ENCODE measurements around the gene NSRP1. TPM values are rescaled to one million over a fixed set of nuclear protein-coding genes. Genes with fewer than 3 reads are reported as not detected.
"Not testable (repeated sequence)": the region's sequence is repeated elsewhere in the genome, so short reads cannot be mapped to it uniquely, and the experiment has no call there.

NSRP1 gene
- total and polyA plus RNA-seq, 12 donors, result 19.5 to 47.5 (median 26.5) TPM

DNA sequence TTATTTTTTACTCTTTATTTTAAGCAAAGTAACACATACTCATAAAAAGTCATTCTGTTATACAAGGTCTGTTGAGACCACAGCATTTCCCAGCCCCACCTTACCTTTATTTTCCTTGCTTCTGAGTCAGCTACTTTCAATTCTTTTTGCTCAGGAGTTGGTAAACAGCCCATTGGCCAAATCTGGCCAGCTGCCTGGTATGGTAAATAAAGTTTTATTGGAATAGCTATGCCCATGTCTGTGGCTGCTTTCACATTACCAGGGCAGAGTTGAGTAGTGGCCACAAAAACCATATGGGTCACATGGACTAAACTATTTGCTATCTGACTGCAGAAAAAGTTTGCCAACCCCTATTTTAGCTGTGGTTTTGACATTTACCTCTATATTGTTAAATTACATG is 3.4 kb upstream of the NSRP1 start:
- no peak for DNase-seq
- intact Hi-C loops (cut with DNase I), result no loop called here

DNA sequence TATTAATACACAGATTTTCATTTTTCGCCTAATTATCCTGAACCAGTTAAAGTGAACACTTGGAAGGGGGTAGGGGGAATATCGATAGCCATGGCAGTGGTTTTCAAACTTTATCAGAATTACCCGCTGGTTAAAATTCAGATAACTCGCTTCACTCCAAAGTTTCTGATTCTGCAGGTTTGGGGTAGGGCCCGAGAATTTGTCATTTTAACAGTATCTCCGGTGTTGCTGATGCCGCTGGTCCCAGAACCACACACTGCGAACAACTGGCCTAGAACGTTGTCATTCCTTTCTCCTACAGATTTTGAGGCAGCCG is 313 bp upstream of the NSRP1 start:
- H3K27ac ChIP-seq, result peak overlapping the region; percentile 88 to 98 (median 94)
- intact Hi-C loops (cut with DNase I), result loop anchor here in 2 of 10 donors (5.0 kb wide), 2 partner anchors 221 to 226 kb away; no protein-coding TSS in a partner anchor
- H3K9me3 ChIP-seq, result no peaks in the 10 kb centered on the region
- 12% methylated on average over 10 of the region's 10 CpGs for WGBS, 2 donors
- TF ChIP-seq, protein P1, sequence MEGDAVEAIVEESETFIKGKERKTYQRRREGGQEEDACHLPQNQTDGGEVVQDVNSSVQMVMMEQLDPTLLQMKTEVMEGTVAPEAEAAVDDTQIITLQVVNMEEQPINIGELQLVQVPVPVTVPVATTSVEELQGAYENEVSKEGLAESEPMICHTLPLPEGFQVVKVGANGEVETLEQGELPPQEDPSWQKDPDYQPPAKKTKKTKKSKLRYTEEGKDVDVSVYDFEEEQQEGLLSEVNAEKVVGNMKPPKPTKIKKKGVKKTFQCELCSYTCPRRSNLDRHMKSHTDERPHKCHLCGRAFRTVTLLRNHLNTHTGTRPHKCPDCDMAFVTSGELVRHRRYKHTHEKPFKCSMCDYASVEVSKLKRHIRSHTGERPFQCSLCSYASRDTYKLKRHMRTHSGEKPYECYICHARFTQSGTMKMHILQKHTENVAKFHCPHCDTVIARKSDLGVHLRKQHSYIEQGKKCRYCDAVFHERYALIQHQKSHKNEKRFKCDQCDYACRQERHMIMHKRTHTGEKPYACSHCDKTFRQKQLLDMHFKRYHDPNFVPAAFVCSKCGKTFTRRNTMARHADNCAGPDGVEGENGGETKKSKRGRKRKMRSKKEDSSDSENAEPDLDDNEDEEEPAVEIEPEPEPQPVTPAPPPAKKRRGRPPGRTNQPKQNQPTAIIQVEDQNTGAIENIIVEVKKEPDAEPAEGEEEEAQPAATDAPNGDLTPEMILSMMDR (IDR thresholded peaks at IDR 0.05), result no peak
- H3K4me3 ChIP-seq, result peak overlapping the region; percentile 60 to 85 (median 71)
- H3K27me3 ChIP-seq, result no peaks in the 10 kb centered on the region
- peak in 2 of 8 donors; percentile 2 to 5 for ATAC-seq
- peaks cover 0 to 28% (median 0%) of the 10 kb centered on the region in 9 donors for H3K36me3 ChIP-seq
- DNase-seq, result no peak
- peaks cover 3 to 43% (median 29%) of the 10 kb centered on the region in 9 donors for H3K4me1 ChIP-seq

More for the DNA sequence above, 3.4 kb upstream of the NSRP1 start:
- Histone ChIP-seq H3K27me3 (no peaks in the 10 kb centered on the region), H3K36me3 (no peaks in the 10 kb centered on the region), H3K9me3 (no peaks in the 10 kb centered on the region), H3K4me1 (peaks cover 2 to 13% (median 8%) of the 10 kb centered on the region in 9 donors), H3K27ac (no peak overlapping the region), H3K4me3 (no peak overlapping the region)
- no peak for ATAC-seq
- TF ChIP-seq, protein P1 (IDR thresholded peaks at IDR 0.05), result no peak

DNA sequence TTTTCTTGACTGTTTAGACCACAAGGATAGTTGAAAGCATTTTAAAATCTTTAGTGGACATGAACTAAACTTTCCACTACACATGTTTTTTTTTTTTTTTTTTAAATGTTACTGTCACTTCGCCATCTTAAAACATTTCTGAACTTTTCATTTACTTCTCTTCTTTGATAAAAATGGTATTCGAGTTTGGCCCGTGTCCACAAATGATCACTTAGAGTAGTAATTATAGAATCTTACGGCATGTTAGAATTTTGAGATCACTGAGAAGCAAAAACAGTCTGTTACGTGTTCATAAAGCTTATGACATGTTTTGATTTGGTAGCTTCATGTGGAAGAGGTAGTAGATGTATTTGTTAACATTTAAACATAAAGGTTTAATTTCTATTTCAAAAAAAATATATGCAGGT is 1.1 kb downstream of the NSRP1 start:
- 12 to 21% methylated on average over 5 of the region's 5 CpGs for WGBS, 2 donors
- no peaks in the 10 kb centered on the region for H3K27me3 ChIP-seq
- H3K36me3 ChIP-seq, result peaks cover 0 to 41% (median 0%) of the 10 kb centered on the region in 9 donors
- no peaks in the 10 kb centered on the region for H3K9me3 ChIP-seq
- H3K4me1 ChIP-seq, result peaks cover 3 to 50% (median 29%) of the 10 kb centered on the region in 9 donors
- no peak for DNase-seq
- H3K27ac ChIP-seq, result peak overlapping the region in 9 of 10 donors; percentile 88 to 98 (median 95)
- intact Hi-C loops (cut with DNase I), result loop anchor here in 2 of 10 donors (5.0 kb wide), 2 partner anchors 220 to 225 kb away; no protein-coding TSS in a partner anchor
- peak overlapping the region in 9 of 10 donors; percentile 60 to 85 (median 69) for H3K4me3 ChIP-seq
- TF ChIP-seq, protein P1 (IDR thresholded peaks at IDR 0.05), result no peak
- ATAC-seq, result no peak

DNA sequence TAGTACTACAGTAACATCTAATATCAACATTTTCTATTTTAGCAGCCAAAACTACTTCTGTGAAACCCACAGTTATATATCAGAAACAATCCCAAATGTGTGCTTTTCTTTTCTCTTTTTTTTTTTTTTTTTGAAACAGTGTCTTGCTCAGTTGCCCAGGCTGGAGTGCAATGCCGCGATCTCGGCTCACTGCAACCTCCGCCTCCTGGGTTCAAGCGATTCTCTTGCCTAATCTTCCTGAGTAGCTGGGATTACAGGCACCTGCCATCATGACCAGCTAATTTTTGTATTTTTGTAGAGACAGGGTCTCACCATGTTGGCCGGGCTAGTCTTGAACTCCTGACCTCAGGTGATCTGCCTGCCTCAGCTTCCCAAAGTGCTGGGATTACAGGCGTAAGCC is 2.0 kb downstream of the NSRP1 start:
- peak overlapping the region in 1 of 10 donors; percentile 69 for H3K4me3 ChIP-seq
- not testable (repeated sequence) for H3K9me3 ChIP-seq, ATAC-seq, H3K27ac ChIP-seq, DNase-seq, H3K27me3 ChIP-seq
- peaks cover 0 to 50% (median 0%) of the 10 kb centered on the region in 9 donors for H3K36me3 ChIP-seq
- intact Hi-C loops (cut with DNase I), result loop anchor here in 2 of 10 donors (5.0 kb wide), 2 partner anchors 219 to 224 kb away; no protein-coding TSS in a partner anchor
- H3K4me1 ChIP-seq, result peaks cover 3 to 50% (median 29%) of the 10 kb centered on the region in 9 donors
- 93 to 94% methylated on average over 7 of the region's 7 CpGs for WGBS, 2 donors

DNA sequence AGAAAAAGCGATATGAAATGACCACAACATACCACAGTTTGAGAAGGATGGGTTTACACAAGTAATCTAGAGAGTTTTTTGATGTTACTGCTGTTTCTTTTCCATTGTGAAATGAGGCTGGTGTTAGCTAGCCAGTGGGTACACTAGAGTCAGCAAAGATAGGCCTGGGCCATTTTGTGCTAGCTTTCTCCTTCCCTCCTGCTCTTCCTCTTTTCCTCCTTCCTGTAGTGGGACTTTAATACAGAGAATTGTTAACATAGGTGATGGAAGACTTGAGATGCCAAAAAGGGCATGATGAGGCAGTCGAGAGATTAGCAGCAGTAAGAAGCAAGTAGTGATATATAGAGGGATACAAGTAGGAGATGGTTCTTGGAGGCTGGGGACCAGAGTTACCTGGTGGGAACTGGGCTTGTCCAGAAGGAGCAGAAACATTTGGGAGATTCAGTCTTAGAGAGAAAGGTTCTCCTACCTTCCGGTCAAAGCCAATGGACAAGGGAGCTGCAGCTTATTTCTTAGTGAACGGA is 7.7 kb downstream of the NSRP1 start:
- no peak overlapping the region for H3K4me3 ChIP-seq
- intact Hi-C loops (cut with DNase I), result loop anchor here in 4 of 10 donors (5.0 to 10.0 kb wide), 3 partner anchors 150 to 210 kb away; partner anchors contain the start of gene TMIGD1 (in 1 of the 4)
- no peak for DNase-seq
- no peaks in the 10 kb centered on the region for H3K27me3 ChIP-seq
- H3K27ac ChIP-seq, result no peak overlapping the region
- no peak for ATAC-seq
- TF ChIP-seq, protein P1 (IDR thresholded peaks at IDR 0.05), result no peak
- peaks cover 0 to 45% (median 17%) of the 10 kb centered on the region in 9 donors for H3K4me1 ChIP-seq
- H3K9me3 ChIP-seq, result no peaks in the 10 kb centered on the region
- H3K36me3 ChIP-seq, result peaks cover 0 to 92% (median 4%) of the 10 kb centered on the region in 9 donors
- 93% methylated on average over 4 of the region's 4 CpGs for WGBS, 2 donors

Data from heart right ventricle (tissue), 16 donors.